ENCODE data around the gene ZNF479. TPM values are rescaled to one million over a fixed set of nuclear protein-coding genes. Genes with fewer than 3 reads are reported as not detected.
"Not testable (repeated sequence)": the region's sequence is repeated elsewhere in the genome, so short reads cannot be mapped to it uniquely, and the experiment has no call there.

Gene ZNF479
- total RNA-seq (not detected), polyA plus RNA-seq (not detected)
- long read RNA-seq, donor 1, result 0 reads
- long read RNA-seq, donor 2, result 0 reads
- long read RNA-seq, donor 3, result 0 reads

DNA sequence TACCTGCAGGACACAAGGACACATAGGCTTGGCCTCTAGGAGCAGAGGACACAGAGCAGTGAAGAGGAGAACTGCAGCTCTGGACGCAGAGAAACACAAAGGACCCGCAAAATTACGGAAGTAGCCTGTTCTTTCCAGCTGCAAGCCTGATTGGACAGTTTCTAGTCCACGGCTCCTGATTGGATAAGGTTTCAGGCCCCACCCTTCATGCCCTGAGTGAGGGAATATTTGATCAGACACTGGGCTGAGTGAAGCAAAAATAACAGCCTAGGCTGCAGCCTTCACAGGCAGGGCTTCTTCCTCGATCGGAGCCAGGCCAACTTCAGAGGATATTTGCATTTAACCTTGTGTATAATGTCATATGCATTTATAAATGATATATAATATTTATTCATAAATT lies at the start of gene ZNF479:
Gene ZNF479 (minus strand): TSS at position 101 of the 400 bp plus-strand sequence. CDS start 112 bp downstream, outside the sequence.
- intact Hi-C loops (cut with DNase I), result not testable (repeated sequence)

GRCh38 chr7:57182031-57182430 lies 49.8 kb upstream of the ZNF479 start:
- ATAC-seq (no peak), DNase-seq (no peak)
- Histone ChIP-seq H3K9me3 (peaks cover 0 to 62% (median 15%) of the 10 kb centered on the region in 11 donors), H3K36me3 (no peaks in the 10 kb centered on the region), H3K4me3 (no peak overlapping the region), H3K4me1 (no peaks in the 10 kb centered on the region), H3K27ac (no peak overlapping the region), H3K27me3 (no peaks in the 10 kb centered on the region)
- 65 to 75% methylated on average over 4 of the region's 4 CpGs for WGBS, 2 donors
- TF ChIP-seq CTCF (IDR thresholded peaks at IDR 0.05), result no peak
- intact Hi-C loops (cut with DNase I), result no loop called here

More for the DNA sequence above, at the start of gene ZNF479:
- not testable (repeated sequence) for DNase-seq, ATAC-seq, H3K36me3 ChIP-seq, H3K27me3 ChIP-seq, H3K4me1 ChIP-seq, H3K27ac ChIP-seq, H3K4me3 ChIP-seq
- 78 to 85% methylated on average over 6 of the region's 6 CpGs for WGBS, 2 donors
- peaks cover 0 to 100% (median 11%) of the 10 kb centered on the region in 11 donors for H3K9me3 ChIP-seq

DNA sequence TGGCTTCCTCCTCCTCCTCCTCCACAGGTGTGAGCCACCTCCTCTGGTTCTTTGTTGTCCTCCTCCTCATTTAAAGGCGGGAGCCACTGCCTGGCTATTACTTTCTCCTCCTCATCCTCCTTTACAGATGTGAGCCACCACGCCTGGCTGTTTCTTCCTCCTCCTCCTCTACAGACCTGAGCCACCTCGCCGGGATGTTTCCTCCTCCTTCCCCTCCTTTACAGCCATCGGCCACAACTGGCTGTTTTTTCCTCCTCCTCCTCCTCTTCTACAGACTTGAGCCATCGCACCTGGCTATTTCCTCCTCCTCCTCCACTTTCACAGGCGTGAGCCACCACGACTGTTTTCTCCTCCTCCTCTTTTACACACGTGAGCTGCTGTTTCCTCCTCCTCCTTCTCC lies 49.0 kb upstream of the ZNF479 start:
- 71 to 78% methylated on average over 9 of the region's 9 CpGs for WGBS, 2 donors
- DNase-seq (no peak), ATAC-seq (no peak)
- intact Hi-C loops (cut with DNase I), result no loop called here
- no peaks in the 10 kb centered on the region for H3K4me1 ChIP-seq
- TF ChIP-seq CTCF (IDR thresholded peaks at IDR 0.05), result no peak
- peaks cover 0 to 69% (median 15%) of the 10 kb centered on the region in 11 donors for H3K9me3 ChIP-seq
- no peaks in the 10 kb centered on the region for H3K36me3 ChIP-seq
- no peak overlapping the region for H3K4me3 ChIP-seq
- no peaks in the 10 kb centered on the region for H3K27me3 ChIP-seq
- H3K27ac ChIP-seq, result no peak overlapping the region

GRCh38 chr7:57179776-57180415 lies 47.7 kb upstream of the ZNF479 start:
- Histone ChIP-seq H3K9me3 (peaks cover 0 to 68% (median 18%) of the 10 kb centered on the region in 11 donors), H3K27ac (no peak overlapping the region), H3K36me3 (no peaks in the 10 kb centered on the region), H3K27me3 (no peaks in the 10 kb centered on the region), H3K4me1 (no peaks in the 10 kb centered on the region), H3K4me3 (no peak overlapping the region)
- ATAC-seq (no peak), DNase-seq (no peak)
- intact Hi-C loops (cut with DNase I), result no loop called here
- 88% methylated on average over 30 of the region's 30 CpGs for WGBS, 2 donors
- no peak for TF ChIP-seq CTCF (IDR thresholded peaks at IDR 0.05)

- intact Hi-C loops (cut with DNase I), result no loop called here
- Histone ChIP-seq H3K4me1 (no peaks in the 10 kb centered on the region), H3K4me3 (no peak overlapping the region), H3K27me3 (no peaks in the 10 kb centered on the region), H3K27ac (no peak overlapping the region), H3K36me3 (no peaks in the 10 kb centered on the region), H3K9me3 (peaks cover 0 to 61% (median 18%) of the 10 kb centered on the region in 11 donors)
- TF ChIP-seq CTCF (IDR thresholded peaks at IDR 0.05), result no peak
- ATAC-seq (no peak), DNase-seq (no peak)
- WGBS, 2 donors, result 71% methylated on average over 6 of the region's 6 CpGs
Measured at GRCh38 chr7:57178768-57179139, 46.5 kb upstream of the ZNF479 start.
